Gastroesophageal sphincter (tissue), 2 donors: ENCODE measurements around the gene NFAM1.

Source experiments
- POLR2A ChIP-seq, 2 donors: fragments of 450-650 bp; IDR thresholded peaks; one replicate each; pipeline ENCODE4 v1.6.1; 2017; ENCODE audit warnings: antibody characterized with exemption in 2 of 2, mild to moderate bottlenecking in 2 of 2, moderate library complexity in 1 of 2
- POLR2AphosphoS5 ChIP-seq: sonication (generic); formaldehyde crosslinking; IDR thresholded peaks from one replicate; pipeline ENCODE4 v1.6.1; 2017; ENCODE audit warnings: antibody characterized with exemption

DNA sequence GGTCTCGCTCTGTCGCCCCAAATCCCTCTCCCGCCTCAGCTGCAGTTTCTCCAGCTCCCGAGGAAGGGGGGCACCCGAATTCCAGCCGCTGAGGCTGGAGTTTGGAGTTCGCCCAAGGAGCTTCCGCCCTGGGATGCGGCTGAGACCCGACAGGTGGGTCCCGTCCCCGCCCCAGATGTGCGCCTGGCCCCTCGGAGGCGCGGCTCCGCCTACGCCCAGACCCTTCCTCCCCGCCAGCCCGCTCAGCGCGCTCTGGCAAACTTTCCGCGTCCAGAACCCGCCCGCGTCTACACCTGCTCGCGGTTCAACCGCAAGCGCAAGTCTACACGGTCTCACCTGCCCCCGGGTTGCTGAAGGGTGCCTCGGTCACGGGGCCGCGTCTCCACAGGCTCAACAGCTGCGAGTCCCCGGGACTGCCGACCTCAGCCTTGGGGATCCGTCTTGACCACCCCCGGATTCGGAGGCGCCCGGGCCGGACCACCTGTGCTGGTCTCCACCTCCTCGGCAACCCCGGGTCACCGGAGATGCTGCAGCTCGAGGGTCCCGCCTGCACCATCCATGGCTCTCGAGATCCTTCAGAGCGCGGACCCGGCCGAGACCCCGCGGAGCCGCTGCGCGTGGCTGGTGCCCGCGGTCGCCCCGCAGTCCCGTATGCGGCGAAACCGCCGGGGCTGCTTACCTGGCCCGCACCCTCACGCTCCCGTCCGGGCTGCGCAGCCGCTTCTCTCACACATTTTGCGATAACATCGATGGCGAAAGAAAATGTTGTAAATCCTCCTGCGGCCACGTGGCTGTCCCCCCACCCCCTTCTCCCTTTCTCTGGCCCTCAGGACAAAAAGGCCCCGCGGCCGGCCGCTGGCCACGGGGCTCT is 63.6 kb downstream of the NFAM1 start:
- no peak for TF ChIP-seq POLR2A (IDR thresholded peaks at IDR 0.05)
- TF ChIP-seq POLR2AphosphoS5: no peak
